GM18508 (cell line): Measurements from ENCODE around the gene TAF5.
"Not testable (repeated sequence)": the region's sequence is repeated elsewhere in the genome, so short reads cannot be mapped to it uniquely, and the experiment has no call there.

ENCODE experiments used
- ATAC-seq: cut with Tn5 transposase; IDR thresholded peaks from one replicate; pipeline ENCODE4 v1.9.1; 2021; ENCODE audit warnings: moderate number of reproducible peaks; ENCODE audit not compliant: insufficient read depth, unreplicated experiment

The TAF5 gene

GRCh38 chr10:103367782-103368518 lies at the start of gene TAF5:
Gene TAF5 (plus strand): TSS chr10:103367976. CDS start chr10:103367990, 14 bp downstream.
- ATAC-seq: peak; percentile 24

GRCh38 chr10:103327906-103328305 lies 39.9 kb upstream of the TAF5 start:
- no peak for ATAC-seq

GRCh38 chr10:103333934-103334520 lies 33.7 kb upstream of the TAF5 start:
- no peak for ATAC-seq

- no peak for ATAC-seq
These were observed 33.2 kb upstream of the TAF5 start for GRCh38 chr10:103334567-103334966.

- ATAC-seq: no peak
These were observed 31.4 kb upstream of the TAF5 start for GRCh38 chr10:103336370-103336769.

- ATAC-seq: no peak
These were observed 17.6 kb upstream of the TAF5 start for GRCh38 chr10:103350175-103350516.

DNA sequence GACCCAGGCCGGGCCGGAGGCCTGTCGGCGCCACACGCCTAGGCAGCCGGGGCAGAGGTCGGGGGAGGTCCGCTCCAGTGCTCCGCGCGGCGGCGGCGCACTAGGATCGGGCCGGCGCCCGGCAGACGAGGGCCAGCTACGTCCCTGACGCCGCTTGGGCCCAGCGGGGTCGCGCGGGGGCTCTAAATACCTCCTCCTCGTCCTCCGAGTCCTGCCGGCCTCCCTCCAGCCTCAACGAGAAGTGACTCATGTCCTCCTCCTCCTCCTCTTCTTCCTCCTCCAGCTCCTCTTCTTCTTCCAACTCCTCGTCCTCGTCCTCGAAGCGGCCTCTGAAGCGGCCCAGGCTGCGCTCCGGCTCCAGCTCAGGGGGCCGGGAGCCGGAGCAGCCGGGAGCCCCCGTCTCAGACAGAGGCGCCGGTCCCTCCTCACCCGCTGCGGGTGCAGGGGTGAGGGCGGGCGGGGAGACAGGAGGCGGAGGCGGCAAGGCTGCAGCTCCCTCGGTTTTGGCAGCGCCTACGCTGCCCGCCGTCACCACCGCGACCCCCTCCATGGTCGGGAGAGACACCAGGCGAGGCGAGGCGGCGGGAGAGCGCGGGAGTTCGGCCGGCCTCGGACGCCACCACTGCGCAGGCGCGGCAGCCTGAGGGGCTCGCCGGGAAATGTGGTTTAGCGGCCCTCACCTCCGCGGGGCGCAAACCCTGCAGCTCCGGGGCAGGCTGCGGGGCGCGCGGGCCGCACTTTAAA lies 17.1 kb upstream of the TAF5 start, which contains the start of gene PCGF6:
Gene PCGF6, minus strand, starts transcription at position 624 of the 744 bp plus-strand sequence. Its CDS starts 74 bp downstream, at position 550.
- ATAC-seq: no peak

DNA sequence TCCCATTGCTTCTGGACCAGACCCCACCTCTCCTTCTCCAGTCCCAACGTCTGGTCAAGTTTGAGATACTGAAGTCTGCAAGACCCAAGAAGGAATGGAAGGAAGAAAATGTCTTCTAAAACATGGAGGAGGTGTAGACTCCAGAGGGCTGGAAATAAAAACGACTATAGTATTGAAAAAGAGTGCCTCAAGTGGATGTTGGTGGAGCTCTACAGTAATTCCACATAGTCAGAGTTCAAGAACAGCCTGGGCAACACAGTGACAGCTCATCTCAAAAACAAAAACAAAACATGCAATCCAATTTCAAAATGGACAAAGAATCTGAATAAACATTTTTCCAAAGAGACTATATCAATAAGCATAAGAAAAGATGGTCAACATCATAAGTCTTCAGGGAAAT lies 14.5 kb upstream of the TAF5 start:
- ATAC-seq: no peak

GRCh38 chr10:103354567-103354966 lies 13.2 kb upstream of the TAF5 start:
- ATAC-seq: not testable (repeated sequence)

GRCh38 chr10:103355906-103356599 lies 11.7 kb upstream of the TAF5 start:
- ATAC-seq: no peak

- not testable (repeated sequence) for ATAC-seq
These were observed 8.3 kb upstream of the TAF5 start for GRCh38 chr10:103359493-103359892.

DNA sequence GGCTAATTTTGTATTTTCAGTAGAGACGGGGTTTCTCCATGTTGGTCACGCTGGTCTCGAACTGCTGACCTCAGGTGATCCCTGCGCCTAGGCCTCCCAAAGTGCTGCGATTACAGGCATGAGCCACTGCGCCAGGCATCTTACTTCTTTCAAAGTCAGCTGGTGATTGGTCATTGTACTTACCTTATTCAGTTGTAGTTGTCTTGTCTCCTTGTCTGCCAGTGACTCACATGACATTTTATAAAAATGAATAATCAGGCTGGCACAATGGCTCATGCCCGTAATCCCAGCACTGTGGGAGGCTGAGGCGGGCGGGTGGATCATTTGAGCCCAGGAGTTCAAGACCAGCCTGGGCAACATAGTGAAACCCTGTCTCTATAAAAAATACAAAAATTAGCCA lies 7.0 kb upstream of the TAF5 start:
- ATAC-seq: not testable (repeated sequence)

DNA sequence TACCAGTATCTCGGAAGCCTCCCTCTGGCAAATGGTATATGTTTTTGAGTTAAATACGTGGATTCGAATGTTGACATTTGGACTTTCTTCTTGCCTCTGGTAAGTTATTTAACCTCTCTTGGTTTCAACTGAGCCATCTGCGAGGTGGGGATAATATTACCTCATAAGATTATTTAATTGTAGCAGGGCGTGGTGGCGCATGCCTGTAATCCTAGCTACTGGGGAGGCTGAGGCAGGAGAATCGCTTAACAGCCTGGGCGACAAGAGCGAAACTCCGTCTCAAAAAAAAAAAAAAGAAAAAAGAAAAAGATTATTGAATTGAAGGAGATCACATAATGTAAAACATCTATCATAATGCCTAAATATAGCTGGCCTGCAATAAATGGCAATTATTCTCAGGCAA lies 396 bp upstream of the TAF5 start:
- ATAC-seq: no peak

- no peak for ATAC-seq
These were observed 5.8 kb downstream of the TAF5 start for GRCh38 chr10:103373544-103373943.

- ATAC-seq: no peak
These were observed 6.5 kb downstream of the TAF5 start for GRCh38 chr10:103374263-103374662.

DNA sequence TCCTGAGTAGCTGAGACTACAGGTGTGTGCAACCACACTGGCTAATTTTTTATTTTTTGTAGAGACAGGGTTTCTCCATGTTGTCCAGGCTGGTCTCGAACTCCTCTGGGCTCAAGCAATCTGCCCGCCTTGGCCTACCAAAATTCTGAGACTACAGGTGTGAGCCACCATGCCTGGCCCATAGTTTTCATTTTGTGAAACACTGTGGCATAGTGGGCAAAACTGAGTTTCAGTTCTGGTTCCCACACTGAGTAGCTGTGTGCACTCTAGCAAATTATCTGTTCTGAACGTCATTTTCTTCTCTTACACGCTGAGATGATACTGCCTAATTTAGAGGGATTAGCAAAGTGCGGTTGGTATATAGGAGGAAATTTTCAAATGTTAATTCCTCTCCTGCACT lies 15.0 kb downstream of the TAF5 start:
- no peak for ATAC-seq

GRCh38 chr10:103394180-103394579 lies 26.4 kb downstream of the TAF5 start:
- no peak for ATAC-seq

- ATAC-seq: no peak
These were observed 27.9 kb downstream of the TAF5 start for GRCh38 chr10:103395754-103396066.

GRCh38 chr10:103396067-103396788 lies 28.5 kb downstream of the TAF5 start, which contains the start of the genes ATP5MK and PDCD11:
Gene ATP5MK (minus strand): TSS chr10:103396475. CDS start chr10:103392457, 4,018 bp downstream.
Gene PDCD11 (plus strand): TSS chr10:103396626. CDS start chr10:103398427, 1,801 bp downstream.
- ATAC-seq: peak; percentile 94

- ATAC-seq: no peak
These were observed 29.0 kb downstream of the TAF5 start for GRCh38 chr10:103396789-103397087.
